MCF 10A (cell line): ENCODE data around the gene LHX4. TPM values are rescaled to one million over a fixed set of nuclear protein-coding genes. Genes with fewer than 3 reads are reported as not detected.

Source experiments
- BruUV-seq: library from RNA; stranded (reverse); fragments of 400-500 nt; replicated peaks from 2 replicates; lab custom pipeline; 2021; lab: Mats Ljungman, UMichigan
- CTCF ChIA-PET: fragments of 300-600 bp; sonication (Branson Sonifier 250); formaldehyde crosslinking; extraction: SDS; loops from one replicate; lab custom pipeline; 2021; ENCODE audit warnings: antibody characterized with exemption, inconsistent platforms; lab: Yijun Ruan, JAX
- POLR2A ChIA-PET: fragments of 300-600, 350-650 bp; sonication (Branson Sonifier 250); formaldehyde crosslinking; extraction: SDS; loops from one replicate; lab custom pipeline; 2020; ENCODE audit warnings: antibody characterized with exemption, inconsistent platforms; lab: Yijun Ruan, JAX
- DNase-seq: peaks from one replicate; pipeline ENCODE4 v3.0.0-alpha.2; 2018; ENCODE audit not compliant: unreplicated experiment
- H3K27ac Mint-ChIP-seq: one replicate; pipeline ENCODE4 v1.8.0; 2022; ENCODE audit warnings: mild to moderate bottlenecking, low read depth, mixed read lengths; ENCODE audit not compliant: unreplicated experiment
- H3K27me3 Mint-ChIP-seq: one replicate; pipeline ENCODE4 v1.8.0; 2022; ENCODE audit warnings: mixed read lengths; ENCODE audit not compliant: insufficient read depth, unreplicated experiment
- H3K36me3 Mint-ChIP-seq: one replicate; pipeline ENCODE4 v1.8.0; 2022; ENCODE audit warnings: mild to moderate bottlenecking, moderate library complexity, mixed read lengths; ENCODE audit not compliant: insufficient read depth, unreplicated experiment
- H3K4me1 Mint-ChIP-seq: one replicate; pipeline ENCODE4 v1.8.0; 2022; ENCODE audit warnings: mixed read lengths; ENCODE audit not compliant: insufficient read depth, unreplicated experiment
- H3K4me3 Mint-ChIP-seq: one replicate; pipeline ENCODE4 v1.8.0; 2022; ENCODE audit warnings: mild to moderate bottlenecking, moderate library complexity, mixed read lengths; ENCODE audit not compliant: unreplicated experiment
- H3K9me3 Mint-ChIP-seq: one replicate; pipeline ENCODE4 v1.8.0; 2022; ENCODE audit warnings: mixed read lengths; ENCODE audit not compliant: unreplicated experiment
- CTCF ChIP-seq: fragments of 200-600 bp; IDR thresholded peaks from one replicate; pipeline ENCODE4 v1.8.0; 2022; ENCODE audit warnings: antibody characterized with exemption, mild to moderate bottlenecking; ENCODE audit not compliant: unreplicated experiment
- intact Hi-C: fragments of 100-400 bp; cut with micrococcal nuclease; formaldehyde crosslinking; loops from 2 replicates; pipeline ENCODE4 v1.14.1; 2022
- total RNA-seq: library from RNA; stranded (reverse); gene quantifications from 2 replicates; pipeline ENCODE4 v1.2.3, GENCODE V29; 2022

LHX4 gene
- total RNA-seq, 1 experiment from 2014 or later, result not detected

GRCh38 chr1:180247580-180247979 lies 17.5 kb downstream of the LHX4 start:
- Mint-ChIP-seq H3K4me1 (peaks cover 7% of the 10 kb centered on the region), H3K36me3 (no peaks in the 10 kb centered on the region), H3K4me3 (no peak overlapping the region), H3K27ac (no peak overlapping the region), H3K27me3 (peaks cover 9% of the 10 kb centered on the region), H3K9me3 (no peaks in the 10 kb centered on the region)
- DNase-seq, result no peak
- BruUV-seq, result no TSS peak
- intact Hi-C loops, result no loop called here
- ChIA-PET CTCF (interaction anchor here (0.8 to 1.4 kb wide), 3 partner anchors 59 to 233 kb away, joined by 3 to 7 read pairs (median 4); no protein-coding TSS in a partner anchor), POLR2A (no interaction called here)
- no peak for TF ChIP-seq CTCF

- intact Hi-C loops, result no loop called here
- Mint-ChIP-seq H3K27ac (no peak overlapping the region), H3K36me3 (no peaks in the 10 kb centered on the region), H3K4me3 (no peak overlapping the region), H3K9me3 (no peaks in the 10 kb centered on the region), H3K4me1 (peaks cover 12% of the 10 kb centered on the region), H3K27me3 (peaks cover 3% of the 10 kb centered on the region)
- ChIA-PET CTCF (interaction anchor here (0.6 to 2.0 kb wide), 4 partner anchors 164 to 232 kb away, joined by 4 to 7 read pairs (median 4); no protein-coding TSS in a partner anchor), POLR2A (no interaction called here)
- no TSS peak for BruUV-seq
- no peak for DNase-seq
- TF ChIP-seq CTCF, result no peak
Measured at GRCh38 chr1:180248176-180248575, 18.1 kb downstream of the LHX4 start.

- H3K27me3 Mint-ChIP-seq, result no peaks in the 10 kb centered on the region
- intact Hi-C loops, result no loop called here
- peaks cover 12% of the 10 kb centered on the region for H3K4me1 Mint-ChIP-seq
- ChIA-PET POLR2A (interaction anchor here (0.5 to 0.6 kb wide), 2 partner anchors 125 to 197 kb away, joined by 3 read pairs; no protein-coding TSS in a partner anchor), CTCF (interaction anchor here (0.6 to 2.0 kb wide), 5 partner anchors 9 to 233 kb away, joined by 3 to 4 read pairs (median 3); no protein-coding TSS in a partner anchor)
- BruUV-seq, result no TSS peak
- no peaks in the 10 kb centered on the region for H3K36me3 Mint-ChIP-seq
- no peak for TF ChIP-seq CTCF
- no peak for DNase-seq
- no peak overlapping the region for H3K27ac Mint-ChIP-seq
- H3K9me3 Mint-ChIP-seq, result no peaks in the 10 kb centered on the region
- no peak overlapping the region for H3K4me3 Mint-ChIP-seq
Measured at GRCh38 chr1:180248731-180249681, 18.9 kb downstream of the LHX4 start.
